Nephron (organoid): ENCODE results near the gene STXBP5L.
"Not testable (repeated sequence)": the region's sequence is repeated elsewhere in the genome, so short reads cannot be mapped to it uniquely, and the experiment has no call there.

Experiments used
- H3K27ac Mint-ChIP-seq, 3 experiments: 2 replicates each; pipeline ENCODE4 v1.8.0; 2020; ENCODE audit warnings: mixed read lengths in 3 of 3, mild to moderate bottlenecking in 2 of 3, moderate library complexity in 1 of 3
- H3K27me3 Mint-ChIP-seq: 2 replicates; pipeline ENCODE4 v1.8.0; 2021; ENCODE audit warnings: low read depth, mild to moderate bottlenecking, moderate library complexity, mixed read lengths
- H3K36me3 Mint-ChIP-seq: 2 replicates; pipeline ENCODE4 v1.8.0; 2020; ENCODE audit warnings: low read depth, mixed read lengths
- H3K4me1 Mint-ChIP-seq: 2 replicates; pipeline ENCODE4 v1.8.0; 2020; ENCODE audit warnings: mixed read lengths
- H3K4me3 Mint-ChIP-seq, 3 experiments: 2 replicates each; pipeline ENCODE4 v1.8.0; 2020; ENCODE audit warnings: mild to moderate bottlenecking in 3 of 3, mixed read lengths in 3 of 3, moderate library complexity in 2 of 3
- H3K9me3 Mint-ChIP-seq: 2 replicates; pipeline ENCODE4 v1.8.0; 2020; ENCODE audit warnings: mixed read lengths
- TF ChIP-seq, protein P1 (sequence below), 3 experiments: fragments of 200-600 bp; sonication (generic); IDR thresholded peaks; one replicate each; pipeline ENCODE4 v1.5.0; 2021; ENCODE audit warnings: antibody characterized with exemption in 3 of 3; ENCODE audit not compliant: unreplicated experiment in 3 of 3

Gene STXBP5L

DNA sequence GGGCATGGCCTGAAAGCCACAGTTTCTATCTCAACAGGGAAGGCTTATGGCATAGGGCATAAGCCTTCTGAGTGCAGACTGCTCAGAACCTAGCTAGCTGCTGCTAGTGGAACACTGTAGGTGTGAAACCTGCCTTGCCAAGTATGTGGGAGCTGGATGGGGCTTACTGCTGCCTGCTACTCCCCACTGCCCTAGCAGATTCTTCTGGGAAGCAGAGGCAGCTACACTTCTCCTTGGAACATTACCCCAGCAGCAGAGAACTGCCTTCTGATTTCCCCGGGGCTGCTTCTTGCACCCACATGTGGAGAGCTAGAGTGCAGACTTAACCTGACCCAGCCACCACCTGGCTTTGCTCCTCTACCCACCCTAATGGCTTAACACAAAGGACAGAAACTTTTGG, 422.1 kb downstream of the STXBP5L start:
- Mint-ChIP-seq H3K27ac (no peak overlapping the region), H3K4me1 (no peaks in the 10 kb centered on the region), H3K36me3 (no peaks in the 10 kb centered on the region), H3K4me3 (no peak overlapping the region), H3K27me3 (no peaks in the 10 kb centered on the region), H3K9me3 (no peaks in the 10 kb centered on the region)
- TF ChIP-seq, protein P1, sequence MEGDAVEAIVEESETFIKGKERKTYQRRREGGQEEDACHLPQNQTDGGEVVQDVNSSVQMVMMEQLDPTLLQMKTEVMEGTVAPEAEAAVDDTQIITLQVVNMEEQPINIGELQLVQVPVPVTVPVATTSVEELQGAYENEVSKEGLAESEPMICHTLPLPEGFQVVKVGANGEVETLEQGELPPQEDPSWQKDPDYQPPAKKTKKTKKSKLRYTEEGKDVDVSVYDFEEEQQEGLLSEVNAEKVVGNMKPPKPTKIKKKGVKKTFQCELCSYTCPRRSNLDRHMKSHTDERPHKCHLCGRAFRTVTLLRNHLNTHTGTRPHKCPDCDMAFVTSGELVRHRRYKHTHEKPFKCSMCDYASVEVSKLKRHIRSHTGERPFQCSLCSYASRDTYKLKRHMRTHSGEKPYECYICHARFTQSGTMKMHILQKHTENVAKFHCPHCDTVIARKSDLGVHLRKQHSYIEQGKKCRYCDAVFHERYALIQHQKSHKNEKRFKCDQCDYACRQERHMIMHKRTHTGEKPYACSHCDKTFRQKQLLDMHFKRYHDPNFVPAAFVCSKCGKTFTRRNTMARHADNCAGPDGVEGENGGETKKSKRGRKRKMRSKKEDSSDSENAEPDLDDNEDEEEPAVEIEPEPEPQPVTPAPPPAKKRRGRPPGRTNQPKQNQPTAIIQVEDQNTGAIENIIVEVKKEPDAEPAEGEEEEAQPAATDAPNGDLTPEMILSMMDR (IDR thresholded peaks at IDR 0.05; ENCODE audit: unreplicated experiment in 3 of 3) = no peak

GRCh38 chr3:121330634-121331033, 422.6 kb downstream of the STXBP5L start:
- Mint-ChIP-seq H3K9me3 (no peaks in the 10 kb centered on the region), H3K27ac (no peak overlapping the region), H3K4me3 (no peak overlapping the region), H3K36me3 (no peaks in the 10 kb centered on the region), H3K4me1 (no peaks in the 10 kb centered on the region), H3K27me3 (no peaks in the 10 kb centered on the region)
- TF ChIP-seq, protein P1 (IDR thresholded peaks at IDR 0.05; ENCODE audit: unreplicated experiment in 3 of 3) = no peak

- H3K27ac Mint-ChIP-seq, H3K27me3 Mint-ChIP-seq, H3K4me1 Mint-ChIP-seq, H3K4me3 Mint-ChIP-seq, H3K36me3 Mint-ChIP-seq: not testable (repeated sequence)
- peaks cover 33% of the 10 kb centered on the region for H3K9me3 Mint-ChIP-seq
These were observed 448.0 kb downstream of the STXBP5L start for GRCh38 chr3:121355960-121356359.

GRCh38 chr3:121362035-121362734, 454.2 kb downstream of the STXBP5L start:
- Mint-ChIP-seq H3K9me3 (peaks cover 2% of the 10 kb centered on the region), H3K36me3 (no peaks in the 10 kb centered on the region), H3K27me3 (no peaks in the 10 kb centered on the region), H3K27ac (no peak overlapping the region), H3K4me3 (no peak overlapping the region), H3K4me1 (no peaks in the 10 kb centered on the region)
- TF ChIP-seq, protein P1 (IDR thresholded peaks at IDR 0.05; ENCODE audit: unreplicated experiment in 3 of 3) = no peak

GRCh38 chr3:121388308-121388707, 480.3 kb downstream of the STXBP5L start:
- not testable (repeated sequence) for H3K4me3 Mint-ChIP-seq, H3K4me1 Mint-ChIP-seq, H3K27me3 Mint-ChIP-seq, H3K27ac Mint-ChIP-seq, H3K9me3 Mint-ChIP-seq, H3K36me3 Mint-ChIP-seq

DNA sequence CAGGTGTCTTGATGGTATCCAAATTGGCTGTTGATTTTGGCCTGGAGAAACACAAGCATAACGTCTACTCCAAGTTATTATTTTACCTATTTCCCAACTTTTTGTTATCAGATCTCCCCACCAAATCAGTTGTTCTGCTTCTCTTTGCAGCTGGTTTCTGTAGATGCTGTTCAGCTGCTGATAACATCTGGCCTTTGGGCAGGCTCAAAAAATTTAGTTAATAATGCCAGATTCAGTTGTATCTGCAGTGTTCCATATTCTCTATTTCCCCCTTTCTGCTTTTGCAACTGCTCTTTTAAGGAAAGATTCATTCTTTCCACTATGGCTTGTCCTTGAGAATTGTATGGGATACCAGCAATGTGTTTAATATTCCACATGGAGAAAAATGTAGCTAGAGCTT, 488.0 kb downstream of the STXBP5L start:
- not testable (repeated sequence) for H3K36me3 Mint-ChIP-seq, H3K27me3 Mint-ChIP-seq, H3K4me3 Mint-ChIP-seq, H3K4me1 Mint-ChIP-seq, H3K9me3 Mint-ChIP-seq, H3K27ac Mint-ChIP-seq

GRCh38 chr3:121398051-121398450, 490.0 kb downstream of the STXBP5L start:
- H3K4me1 Mint-ChIP-seq, H3K9me3 Mint-ChIP-seq, H3K36me3 Mint-ChIP-seq, H3K4me3 Mint-ChIP-seq, H3K27me3 Mint-ChIP-seq, H3K27ac Mint-ChIP-seq: not testable (repeated sequence)

DNA sequence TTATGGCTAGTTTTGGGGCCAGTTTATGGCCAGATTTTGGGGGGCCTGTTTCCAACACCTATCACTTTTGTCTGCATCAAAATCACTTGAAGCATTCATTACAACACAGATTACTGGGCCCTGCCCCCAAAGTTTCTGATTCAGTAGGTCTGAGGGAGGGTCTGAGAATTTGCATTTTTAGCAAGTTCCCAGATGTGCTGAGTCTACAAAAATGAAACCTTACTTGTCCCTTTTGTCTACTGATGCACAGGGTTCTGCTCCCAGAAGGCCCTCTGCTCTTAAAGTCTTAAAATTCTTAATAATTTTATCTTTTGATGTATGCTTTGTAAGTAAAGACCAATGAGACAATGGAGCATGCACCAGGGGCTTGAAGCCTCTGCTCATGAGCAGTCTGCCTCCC, 491.8 kb downstream of the STXBP5L start:
- Mint-ChIP-seq H3K4me3 (no peak overlapping the region), H3K4me1 (no peaks in the 10 kb centered on the region), H3K27ac (no peak overlapping the region), H3K27me3 (no peaks in the 10 kb centered on the region), H3K36me3 (no peaks in the 10 kb centered on the region), H3K9me3 (no peaks in the 10 kb centered on the region)
- TF ChIP-seq, protein P1 (IDR thresholded peaks at IDR 0.05; ENCODE audit: unreplicated experiment in 3 of 3) = no peak
